Middle frontal gyrus (tissue), 1 donor: ENCODE results near the gene ADGRE3.
A peak's percentile ranks its signal among the peaks of the same experiment; 100 is the strongest.
"Not testable (repeated sequence)": the region's sequence is repeated elsewhere in the genome, so short reads cannot be mapped to it uniquely, and the experiment has no call there.

ENCODE experiments used
- DNase-seq: peaks from one replicate; pipeline ENCODE4 v3.0.0-alpha.2; 2015; ENCODE audit warnings: low spot score; ENCODE audit errors: extremely low spot score

The ADGRE3 gene

GRCh38 chr19:14599548-14600147 is 75.0 kb downstream of the ADGRE3 start:
- no peak for DNase-seq

DNA sequence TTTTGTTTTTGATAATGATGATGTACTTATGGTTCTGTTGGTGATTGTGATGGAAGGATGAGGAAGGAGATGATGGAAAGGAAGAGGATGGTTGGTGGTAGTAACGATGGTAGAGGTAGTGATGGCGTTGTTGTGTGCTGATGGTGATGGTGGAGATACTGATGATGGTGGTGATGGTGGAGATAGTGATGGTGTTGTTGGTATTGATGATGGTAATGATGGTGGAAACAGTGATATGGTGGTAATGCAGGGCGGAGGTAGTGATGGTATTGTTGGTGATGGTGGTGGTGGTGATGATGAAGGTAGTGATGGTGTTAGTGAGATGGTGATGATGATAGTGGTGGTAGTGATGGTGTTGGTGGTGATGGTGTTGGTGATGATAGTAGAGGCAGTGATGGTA is 79.1 kb downstream of the ADGRE3 start:
- no peak for DNase-seq

DNA sequence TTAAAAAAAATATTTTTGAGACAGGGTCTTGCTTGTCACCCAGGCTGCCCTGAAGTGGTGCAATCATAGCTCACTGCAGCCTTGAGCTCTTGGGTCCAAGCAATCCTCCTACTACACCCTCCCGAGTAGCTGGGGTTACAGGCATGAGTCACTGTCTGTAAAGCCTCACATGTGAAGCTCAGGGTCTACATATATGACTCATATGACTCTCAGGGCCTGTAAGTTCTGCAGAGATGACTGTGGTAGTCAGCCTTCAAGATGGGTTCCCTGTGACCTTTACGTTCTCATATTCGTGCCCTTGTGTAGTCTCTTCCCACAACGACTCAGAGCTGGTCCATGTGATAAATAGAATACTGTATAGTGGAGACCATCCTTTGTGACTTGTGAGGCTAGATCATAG is 85.2 kb downstream of the ADGRE3 start:
- not testable (repeated sequence) for DNase-seq

DNA sequence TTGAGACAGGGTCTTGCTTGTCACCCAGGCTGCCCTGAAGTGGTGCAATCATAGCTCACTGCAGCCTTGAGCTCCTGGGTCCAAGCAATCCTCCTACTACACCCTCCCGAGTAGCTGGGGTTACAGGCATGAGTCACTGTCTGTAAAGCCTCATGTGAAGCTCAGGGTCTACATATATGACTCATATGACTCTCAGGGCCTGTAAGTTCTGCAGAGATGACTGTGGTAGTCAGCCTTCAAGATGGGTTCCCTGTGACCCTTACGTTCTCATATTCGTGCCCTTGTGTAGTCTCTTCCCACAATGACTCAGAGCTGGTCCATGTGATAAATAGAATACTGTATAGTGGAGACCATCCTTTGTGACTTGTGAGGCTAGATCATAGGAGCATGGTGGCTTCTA is 89.5 kb downstream of the ADGRE3 start:
- DNase-seq, result not testable (repeated sequence)

DNA sequence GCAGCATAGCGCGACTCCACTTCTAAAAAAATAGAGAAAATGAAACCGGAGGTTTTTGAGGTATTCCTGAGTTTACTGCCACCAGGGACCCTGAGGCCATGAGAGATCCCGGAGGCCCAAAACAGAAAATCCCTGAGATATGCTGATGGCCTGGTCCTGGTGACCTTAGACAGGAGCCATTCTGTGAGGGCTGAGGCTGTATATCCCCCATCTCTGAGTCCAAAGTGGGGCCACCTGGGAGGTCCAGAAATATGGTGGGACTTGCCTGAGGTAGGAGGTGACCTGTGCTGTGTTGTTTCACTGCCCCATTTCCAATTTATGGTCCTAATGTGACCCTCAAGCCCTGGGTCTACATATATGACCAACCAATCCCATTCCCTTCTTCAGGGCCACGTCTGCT is 90.3 kb downstream of the ADGRE3 start:
- not testable (repeated sequence) for DNase-seq

- DNase-seq, result no peak
These were observed 91.7 kb downstream of the ADGRE3 start, which contains the start of gene CLEC17A for GRCh38 chr19:14582894-14583340. CLEC17A (plus strand) TSS chr19:14583084; CDS start chr19:14583161, 77 bp downstream.

DNA sequence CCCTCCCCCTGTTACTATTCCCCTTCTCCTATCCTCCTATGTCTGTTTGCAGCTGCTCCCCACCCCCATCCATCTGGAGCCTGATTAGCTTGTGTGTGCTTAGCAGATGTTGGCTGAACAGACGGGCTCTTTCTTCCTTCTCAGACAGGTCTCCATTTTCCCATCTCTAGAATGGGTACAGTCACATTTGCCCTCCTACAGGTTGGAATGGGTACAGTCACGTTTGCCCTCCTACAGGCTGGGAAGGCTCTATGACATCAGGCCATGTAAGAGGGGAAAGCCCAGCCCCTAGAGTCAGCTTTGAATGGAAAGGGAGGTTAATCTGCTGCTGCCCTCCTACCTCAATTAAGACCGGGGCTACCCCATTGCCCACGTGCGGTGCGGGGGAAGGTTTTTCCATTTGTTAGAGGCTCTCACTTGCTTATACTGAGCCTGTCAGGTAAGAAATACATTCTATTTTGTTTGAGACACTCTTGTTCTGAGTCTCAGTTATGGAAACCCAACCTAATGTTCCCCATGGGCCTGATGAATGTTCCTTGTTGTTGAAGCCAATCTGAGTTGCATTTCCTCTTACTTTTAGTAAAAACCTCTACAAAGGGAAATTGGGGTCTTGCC is 93.9 kb downstream of the ADGRE3 start:
- no peak for DNase-seq

DNA sequence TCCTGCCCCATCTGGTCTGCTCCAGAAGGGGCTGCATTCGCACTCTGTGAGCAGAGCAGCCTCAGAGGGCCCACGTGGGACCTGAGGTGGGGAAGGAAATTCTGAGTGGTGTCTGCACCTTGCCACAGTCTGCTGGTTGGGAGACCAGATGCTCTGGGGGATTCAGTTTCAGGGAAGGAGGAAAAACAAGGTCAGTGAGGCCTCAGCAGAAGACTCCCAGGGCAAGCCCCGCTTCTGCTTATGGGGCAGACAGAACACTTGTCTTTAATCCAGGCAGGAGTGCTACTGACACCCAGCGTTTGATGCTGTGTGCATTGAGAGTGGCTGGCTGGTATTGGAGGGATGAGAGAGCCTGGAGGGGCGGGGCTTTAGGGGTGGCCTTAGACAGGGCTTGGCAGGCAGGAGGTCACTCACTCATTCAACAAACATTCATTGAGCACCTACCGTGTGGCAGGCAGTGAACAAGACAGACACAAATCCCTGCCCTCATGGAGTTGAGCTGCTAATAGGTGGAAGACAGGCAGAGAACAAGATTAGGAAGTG is 96.7 kb downstream of the ADGRE3 start:
- no peak for DNase-seq

GRCh38 chr19:14577264-14577663 is 97.4 kb downstream of the ADGRE3 start:
- DNase-seq, result no peak

DNA sequence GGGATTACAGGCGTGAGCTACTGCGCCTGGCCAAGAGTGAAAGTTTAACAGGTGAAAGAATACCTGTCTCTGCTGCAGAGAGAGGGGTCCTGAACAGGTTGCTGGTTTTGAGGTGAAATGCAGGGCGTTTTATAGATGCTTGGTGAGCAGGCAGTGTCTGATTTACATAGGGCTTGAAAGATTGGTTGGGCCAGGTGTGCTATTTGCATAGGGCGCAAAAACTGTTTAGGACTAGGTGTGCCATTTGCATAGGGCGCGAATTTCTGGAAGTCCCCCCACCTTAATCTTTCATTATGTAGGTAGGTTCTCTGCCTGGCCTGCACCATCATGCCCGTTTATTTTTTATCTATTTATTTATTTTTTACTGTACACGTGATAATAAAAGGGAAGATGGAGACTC is 98.3 kb downstream of the ADGRE3 start:
- no peak for DNase-seq

DNA sequence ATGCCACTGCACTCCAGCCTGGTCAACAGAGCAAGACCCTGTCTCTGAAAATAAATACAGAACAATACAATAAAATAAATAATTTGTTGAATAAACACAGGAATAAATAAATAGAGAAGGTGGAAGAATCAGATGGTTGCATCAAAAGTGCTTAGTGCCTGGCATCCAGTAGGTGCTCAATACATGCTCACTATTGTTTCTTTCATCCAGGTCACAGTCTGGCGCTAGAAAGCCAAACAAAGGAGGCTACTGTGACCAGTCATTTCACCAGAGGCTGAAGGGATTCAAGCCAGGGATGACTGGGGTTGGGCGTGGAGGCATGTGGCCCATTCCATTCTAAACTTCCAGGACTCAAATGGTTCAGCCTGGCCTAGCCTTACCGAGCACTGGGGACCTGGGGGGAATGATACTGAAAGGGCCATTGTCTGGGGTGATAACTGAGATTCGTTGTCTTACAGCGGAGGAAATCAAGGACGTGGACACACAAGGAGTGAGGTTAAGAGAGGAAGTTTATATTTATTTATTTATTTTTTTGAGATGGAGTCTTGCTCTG is 99.1 kb downstream of the ADGRE3 start:
- no peak for DNase-seq

DNA sequence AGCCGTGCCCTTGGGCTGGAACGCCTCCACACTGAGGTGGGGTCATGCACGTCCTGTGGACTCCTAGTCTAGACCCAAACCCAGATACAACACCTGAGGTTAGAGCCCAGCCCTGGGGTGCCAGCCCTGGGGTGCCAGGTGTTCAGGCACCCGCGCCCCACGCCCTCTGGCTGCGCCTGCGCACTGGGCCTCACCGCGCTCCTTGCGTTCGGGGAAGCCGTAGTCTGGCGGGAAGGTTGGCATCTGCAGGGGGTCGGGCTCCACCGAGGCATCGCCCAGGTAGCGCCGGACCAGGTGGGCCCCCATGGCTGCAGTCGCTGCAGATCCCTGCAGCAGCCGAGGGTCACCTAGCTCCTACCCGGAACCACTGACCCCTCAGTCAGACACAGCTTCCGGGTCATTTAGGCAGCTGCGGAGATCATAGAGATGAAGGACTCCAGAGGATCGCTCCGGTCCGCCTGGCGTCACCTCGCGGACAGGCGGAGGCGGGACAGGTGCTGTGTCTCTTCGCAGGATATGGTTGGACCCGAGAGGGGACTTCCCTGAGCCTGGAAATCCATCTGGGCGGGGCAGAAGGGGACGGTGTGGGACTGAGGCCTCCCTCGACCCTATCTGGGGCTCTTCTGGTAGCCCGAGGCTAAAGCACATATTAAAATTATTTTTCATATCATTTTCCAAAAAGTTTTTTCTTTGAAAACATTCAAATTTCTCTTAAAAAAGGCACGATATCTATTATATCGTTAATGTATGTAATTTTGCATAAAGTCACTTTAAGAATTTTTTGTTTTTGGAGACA is 102.8 kb downstream of the ADGRE3 start, which contains the start of gene NDUFB7:
TSS of gene NDUFB7 (minus strand) at position 372 of the 796 bp plus-strand sequence. CDS start at position 306, 66 bp downstream.
- DNase-seq, result peak; percentile 91

- no peak for DNase-seq
These were observed 103.6 kb downstream of the ADGRE3 start for GRCh38 chr19:14570864-14571527.
